ENCODE data around the gene TEX52.

The TEX52 gene

DNA sequence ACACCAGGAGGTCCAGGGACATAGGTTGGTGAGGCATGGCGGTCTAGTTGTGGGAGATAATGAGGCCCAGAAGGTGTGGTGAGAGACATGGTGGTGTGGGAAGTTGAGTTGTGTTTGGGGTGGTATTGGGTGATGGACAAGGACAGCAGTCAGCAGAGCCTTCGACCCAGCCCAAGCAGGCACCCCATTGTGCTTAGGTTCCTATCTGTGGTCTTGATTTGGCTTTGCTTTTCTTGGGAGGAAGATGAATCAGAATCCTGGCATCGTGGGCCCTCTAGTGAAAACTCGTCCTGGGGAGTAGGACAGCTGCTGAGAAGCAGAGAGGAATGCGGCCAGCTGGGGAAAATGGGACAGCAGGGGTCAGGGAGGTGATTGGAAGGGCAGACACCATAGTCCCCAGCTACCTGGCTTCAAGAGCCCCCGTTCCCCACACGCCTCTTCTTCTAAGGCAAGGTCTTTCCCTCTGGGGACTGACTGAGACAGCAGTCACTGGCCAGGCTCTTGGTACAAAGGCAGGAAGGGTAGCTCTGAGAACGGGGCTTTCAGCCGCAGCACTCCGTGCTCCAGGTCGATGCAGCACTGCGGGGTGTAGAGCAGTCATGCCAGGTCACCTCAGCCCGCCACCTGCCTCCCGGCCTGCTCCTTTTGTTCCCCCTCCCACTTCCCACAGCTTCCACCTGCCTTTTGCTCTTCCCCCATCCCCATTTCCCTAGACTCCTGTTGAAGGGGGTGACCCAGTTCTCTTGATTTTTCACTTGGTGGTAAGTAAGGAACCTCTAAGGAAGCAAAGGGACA is 29.9 kb downstream of the TEX52 start:
- no peak for DNase-seq

DNA sequence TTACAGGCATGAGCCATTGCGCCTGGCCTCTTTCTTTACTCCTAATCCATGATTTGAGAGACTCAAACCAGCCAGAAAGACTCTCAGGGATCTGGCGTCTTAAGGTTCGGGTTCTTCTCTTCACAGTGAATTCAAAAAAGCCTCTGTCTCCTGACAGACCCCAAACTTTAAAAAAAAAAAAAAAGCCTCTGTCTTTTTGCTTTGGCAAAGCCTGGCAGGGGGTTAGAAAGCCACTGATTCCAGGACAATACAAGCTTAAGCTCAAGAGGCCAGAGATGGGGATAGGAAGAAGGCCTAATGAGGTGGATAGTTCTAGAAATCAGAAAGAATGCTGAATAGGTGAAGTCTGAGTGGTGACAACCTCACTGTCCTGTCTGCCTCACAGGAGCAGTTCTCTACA is 30.8 kb downstream of the TEX52 start:
- DNase-seq = no peak

DNA sequence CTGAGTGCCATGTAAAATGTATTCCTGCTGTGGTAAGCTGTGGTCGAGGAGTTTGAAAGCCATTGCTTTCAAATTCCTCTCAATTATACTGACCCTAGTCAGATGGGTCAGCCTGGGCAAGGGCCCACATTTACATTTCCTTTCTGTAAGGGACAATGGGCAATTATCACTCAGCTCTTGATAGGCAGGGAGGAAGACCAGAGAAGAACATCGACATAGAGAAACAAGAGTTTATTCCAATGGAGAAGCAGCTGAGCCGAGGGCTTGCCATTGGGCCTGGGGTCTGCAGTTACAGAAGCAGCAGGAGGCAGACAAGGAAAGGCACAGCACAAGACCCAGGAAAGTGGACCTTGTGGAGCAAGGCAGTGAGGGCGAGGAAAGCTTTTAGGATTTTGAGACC is 31.7 kb downstream of the TEX52 start:
- DNase-seq = no peak

DNA sequence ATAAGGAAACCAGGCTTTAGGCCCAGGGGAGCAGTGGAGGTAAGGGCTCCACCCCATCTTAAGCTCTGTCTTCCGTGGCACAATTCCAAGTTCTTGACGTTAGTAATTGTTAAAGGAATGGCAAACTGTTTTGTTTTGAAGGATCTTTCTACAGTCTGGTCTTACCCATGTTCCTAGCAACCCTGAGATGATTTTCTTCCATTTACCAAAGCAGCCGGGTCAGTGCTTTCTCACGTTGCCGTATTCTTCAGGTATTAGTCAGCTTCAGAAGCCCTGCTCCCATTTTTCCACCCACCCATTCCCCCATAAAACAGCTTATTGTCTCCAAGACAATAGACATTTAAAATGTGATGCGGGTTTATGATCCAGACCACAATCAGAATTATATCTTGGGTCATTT is 32.3 kb downstream of the TEX52 start:
- DNase-seq = no peak

DNA sequence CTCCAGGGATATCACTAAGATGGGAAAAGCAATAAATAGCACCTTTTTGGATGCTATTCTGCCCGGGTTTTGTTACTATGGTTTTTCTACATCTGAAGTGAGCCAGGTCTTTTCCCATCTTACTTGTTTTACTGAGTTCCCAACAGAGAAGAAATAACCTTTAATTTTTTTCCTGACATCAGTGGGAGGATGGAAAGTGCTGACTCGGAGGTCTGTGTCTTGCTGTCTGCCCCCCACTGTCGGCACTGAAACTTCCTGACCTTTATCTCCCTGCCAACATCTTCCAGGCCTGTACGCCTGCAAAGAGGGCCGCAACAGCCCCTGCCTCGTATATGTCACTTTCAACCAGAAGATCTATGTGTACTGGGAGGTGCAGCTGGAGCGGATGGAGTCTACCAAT is 33.4 kb downstream of the TEX52 start:
- DNase-seq = no peak

DNA sequence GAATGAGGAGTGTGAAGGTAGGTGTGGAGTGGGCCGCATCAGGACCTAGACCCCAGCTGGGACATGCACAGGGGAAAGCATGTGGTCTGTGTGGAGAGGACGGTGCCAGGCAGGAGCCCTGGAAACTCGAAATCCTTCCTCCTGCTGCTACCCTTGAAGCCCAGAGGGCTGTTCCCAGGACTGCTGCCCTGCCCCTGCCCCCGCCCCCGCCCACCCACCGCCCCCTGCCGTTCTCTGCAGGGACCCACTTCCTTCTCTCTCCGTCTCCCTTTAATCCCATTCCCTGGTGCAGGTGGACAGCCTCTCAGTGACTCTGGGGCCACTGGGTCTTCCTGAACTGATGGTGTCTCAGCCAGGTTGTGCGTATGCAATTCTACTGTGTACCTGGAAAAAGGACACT is 36.4 kb downstream of the TEX52 start:
- DNase-seq = no peak

DNA sequence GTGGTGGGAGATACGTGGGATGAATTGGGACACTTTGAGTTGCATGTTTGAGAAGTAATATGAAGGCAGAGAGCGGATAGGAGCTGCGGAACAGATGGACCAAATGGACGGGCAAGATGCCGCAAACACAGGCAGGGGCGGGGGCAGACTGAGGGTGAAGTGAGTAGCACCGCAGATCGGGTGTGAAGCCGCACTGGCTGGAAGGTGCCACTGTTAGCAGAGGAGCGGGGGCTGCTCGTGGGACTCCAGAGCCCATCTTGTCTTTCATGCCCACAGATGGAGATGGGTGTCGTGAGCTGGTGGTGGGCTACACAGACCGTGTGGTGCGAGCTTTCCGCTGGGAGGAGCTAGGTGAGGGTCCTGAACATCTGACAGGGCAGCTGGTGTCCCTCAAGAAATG is 37.0 kb downstream of the TEX52 start:
- no peak for DNase-seq

DNA sequence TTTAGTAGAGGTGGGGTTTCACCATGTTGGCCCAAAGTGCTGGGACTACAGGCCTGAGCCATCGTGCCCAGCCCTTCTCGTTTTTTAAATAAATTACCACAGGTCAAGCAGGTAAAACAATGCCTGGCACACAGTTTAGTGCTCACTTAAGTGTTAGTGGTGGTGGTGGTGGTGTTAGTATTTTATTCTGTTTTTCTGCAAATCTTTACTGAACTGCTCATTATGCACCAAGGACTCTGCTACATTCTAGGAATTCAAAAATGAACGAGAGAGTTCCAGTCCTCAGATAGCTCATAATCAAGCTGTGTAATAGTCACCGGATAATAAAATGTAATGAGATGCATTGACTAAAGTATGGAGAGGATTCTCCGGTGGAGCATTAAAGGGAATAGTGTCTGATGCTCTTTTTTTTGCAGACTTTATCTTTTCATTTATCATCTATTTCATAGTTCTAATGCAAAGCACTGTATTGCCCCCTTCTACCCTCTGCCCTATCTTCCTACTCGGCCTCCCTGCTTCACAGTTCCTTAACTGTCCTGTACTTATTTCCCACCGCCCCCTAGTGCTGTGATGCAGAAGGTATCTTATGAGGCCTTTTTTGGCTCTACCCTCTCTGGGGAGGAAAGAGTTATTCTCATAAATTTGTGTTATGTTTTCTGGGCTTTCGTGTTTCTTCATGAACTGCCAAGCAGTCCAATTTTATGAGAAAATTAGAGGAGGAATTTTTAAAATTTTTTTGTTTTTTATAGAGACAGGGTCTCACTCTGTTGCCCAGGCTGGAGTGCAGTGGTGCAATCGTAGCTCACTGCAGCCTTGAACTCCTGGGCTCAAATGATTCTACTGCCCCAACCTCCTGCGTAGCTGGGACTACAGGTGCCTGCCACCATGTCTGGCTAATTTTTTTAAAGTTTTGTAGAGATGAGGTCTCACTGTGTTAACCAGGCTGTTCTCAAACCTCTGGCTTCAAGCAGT is 43.3 kb downstream of the TEX52 start:
- peak; percentile 33 for DNase-seq

DNA sequence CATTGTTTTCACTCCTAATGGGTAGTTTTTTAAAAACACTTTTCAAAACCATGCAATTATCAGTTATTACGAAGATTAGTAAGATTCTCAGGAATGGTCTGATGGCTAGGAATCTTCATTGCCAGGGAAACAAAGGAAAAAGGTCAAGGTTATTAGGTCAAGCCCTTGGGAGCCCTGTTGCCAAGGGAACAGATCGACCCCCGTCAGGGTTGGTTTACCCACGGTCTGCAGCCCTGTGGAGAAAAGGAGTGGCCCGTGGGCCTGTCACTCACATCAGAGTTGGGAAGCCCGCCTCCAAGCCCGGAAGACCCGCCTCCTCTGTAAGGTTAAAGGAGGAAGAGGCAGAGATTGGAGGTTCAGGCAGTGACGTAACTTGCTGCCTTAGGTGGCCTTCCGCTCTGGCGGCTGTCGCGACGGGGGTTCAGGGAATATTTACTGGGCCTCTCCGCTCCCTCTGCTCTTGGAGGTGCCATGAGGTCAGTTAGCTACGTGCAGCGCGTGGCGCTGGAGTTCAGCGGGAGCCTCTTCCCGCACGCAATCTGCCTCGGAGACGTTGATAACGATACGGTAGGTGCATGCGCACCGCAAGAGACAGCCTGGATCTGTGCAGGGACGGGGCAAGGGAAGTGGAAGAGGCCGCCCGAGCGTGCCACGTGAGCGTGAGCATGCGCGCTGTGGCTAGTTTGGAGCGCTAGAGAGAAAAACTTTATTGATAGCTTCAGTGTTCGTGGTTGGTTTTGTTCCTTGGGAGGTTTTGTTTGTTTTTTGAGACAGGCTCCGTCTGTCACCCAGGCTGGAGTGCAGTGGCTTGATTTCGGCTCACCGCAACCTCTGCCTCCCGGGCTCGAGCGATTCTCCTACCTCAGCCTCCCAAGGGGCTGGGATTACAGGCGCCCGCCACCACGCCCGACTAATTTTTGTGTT is 44.3 kb downstream of the TEX52 start, which contains the start of gene ITFG2:
ITFG2 (plus strand) TSS at position 379 of the 924 bp plus-strand sequence; CDS start at position 472, 93 bp downstream.
- DNase-seq = peak; percentile 95

DNA sequence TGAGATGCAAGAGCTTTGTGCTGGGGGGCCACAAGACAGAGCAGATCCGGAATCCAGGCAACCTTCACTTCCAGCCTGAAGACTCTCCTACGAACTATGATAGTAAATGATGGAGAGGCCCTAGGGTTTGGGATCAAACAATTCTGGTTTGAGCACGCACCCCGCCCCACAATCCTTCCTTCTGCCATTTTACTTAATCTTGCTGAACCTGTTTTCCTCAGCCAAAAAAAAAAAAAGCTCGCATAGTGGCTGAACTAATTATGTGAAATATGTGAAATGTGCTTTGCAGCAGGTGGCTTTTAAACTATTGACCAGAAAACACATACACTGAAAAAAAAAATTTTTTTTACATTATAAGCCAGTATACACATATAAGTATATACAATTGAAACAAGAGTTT is 45.0 kb downstream of the TEX52 start:
- no peak for DNase-seq

DNA sequence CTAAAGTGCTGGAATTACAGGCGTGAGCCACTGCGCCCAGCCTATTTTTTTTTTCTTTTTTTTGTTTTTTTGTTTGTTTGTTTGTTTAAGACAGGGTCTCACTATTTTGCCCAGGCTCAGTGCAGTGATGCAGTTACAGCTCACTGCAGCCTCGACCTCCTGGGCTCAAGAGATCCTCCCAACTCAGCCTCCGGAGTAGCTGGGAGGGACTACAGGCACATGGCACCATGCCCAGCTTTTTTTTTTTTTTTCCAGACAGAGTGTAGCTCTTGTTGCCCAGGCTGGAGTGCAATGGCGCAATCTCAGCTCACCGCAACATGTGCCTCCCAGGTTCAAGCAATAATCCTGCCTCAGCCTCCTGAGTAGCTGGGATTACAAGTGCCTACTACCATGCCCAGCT is 50.1 kb downstream of the TEX52 start:
- no peak for DNase-seq

DNA sequence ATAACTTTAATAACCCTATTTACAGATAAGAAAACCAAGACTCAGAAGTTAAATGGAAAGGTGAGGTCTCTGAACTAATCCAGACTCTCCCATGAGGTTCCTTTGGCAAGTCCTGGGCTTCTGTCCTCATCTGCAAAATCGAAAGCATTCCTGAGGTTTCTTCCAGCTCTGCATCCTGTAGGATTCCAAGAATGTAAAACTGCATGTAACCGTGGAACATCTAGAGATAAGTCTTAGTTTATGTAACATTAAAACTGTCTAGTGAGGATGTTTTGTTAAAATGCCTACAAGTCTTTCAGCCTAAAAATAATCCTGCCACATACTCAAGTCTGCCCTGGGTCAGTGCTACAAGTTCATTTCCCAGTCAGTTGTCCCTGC is 51.7 kb downstream of the TEX52 start:
- no peak for DNase-seq

DNA sequence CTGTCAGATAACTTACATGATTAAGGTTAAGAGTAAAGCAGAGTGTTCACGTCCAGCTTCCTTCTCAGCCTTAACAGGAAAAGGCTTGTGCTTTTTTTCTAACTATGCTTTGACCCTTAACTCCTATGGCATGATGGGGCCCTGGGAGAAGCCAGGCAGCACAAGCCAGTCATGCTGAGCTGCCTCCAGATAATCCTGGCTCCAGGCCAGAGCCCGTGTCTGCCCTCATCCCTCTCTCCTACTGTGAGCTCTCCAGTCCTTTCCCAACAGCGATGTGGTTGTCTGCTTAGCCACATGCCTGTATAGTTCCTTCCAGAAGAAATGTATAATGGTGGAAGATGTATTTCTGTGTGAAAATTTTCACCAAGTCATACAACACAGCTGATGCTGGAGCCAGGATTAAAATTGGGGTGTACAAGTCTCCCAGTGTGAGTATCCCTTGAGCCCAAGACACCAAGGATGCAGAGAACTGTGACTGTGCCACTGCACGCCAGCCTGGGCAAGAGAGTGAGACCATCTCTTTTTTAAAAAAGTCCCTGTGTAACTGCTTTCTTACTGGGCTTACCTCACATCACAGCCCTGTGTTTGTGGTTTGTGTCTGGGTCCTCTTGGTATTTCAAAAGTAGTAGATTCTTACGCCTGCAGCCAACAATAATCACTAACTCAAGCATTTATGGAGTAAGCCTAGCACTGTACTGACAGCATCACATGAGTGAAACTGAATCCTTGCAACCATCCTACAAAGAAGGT is 52.3 kb downstream of the TEX52 start:
- DNase-seq = no peak

DNA sequence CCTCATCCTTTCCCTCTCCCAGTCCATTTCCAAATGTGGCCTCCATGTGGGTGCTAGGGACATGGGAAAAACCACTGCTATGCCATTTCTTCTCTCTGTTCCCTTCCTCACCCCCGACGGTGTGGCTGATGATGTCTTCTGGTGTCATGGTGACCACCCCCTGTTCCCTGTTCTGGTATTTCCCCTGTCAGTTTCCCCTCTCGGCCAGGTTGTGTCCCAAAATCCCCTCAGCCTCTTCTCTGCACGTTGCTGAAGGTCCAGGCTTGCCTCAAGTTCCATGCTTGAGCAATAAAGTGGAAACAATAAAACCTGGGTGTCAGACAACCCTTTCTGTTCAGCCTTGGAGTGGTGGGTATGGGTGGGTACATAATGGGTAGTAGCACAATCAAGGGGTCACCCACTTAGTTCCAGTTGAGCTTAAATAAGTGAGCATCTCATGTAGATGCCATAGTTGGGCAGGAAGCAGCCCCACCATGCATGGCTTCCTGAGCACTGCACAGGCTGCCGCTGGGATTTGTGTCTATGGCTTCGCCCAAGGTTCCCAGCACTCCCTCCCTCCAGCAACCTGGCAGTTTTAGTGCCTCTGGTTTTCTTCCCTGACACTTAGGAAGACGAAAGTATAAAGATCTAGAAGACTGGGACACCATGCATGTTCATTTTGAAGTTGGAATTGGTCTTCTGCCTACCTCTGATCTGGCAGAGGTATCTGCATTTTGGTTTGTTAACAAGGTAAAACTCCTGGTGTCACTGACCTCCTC is 53.0 kb downstream of the TEX52 start:
- no peak for DNase-seq

DNA sequence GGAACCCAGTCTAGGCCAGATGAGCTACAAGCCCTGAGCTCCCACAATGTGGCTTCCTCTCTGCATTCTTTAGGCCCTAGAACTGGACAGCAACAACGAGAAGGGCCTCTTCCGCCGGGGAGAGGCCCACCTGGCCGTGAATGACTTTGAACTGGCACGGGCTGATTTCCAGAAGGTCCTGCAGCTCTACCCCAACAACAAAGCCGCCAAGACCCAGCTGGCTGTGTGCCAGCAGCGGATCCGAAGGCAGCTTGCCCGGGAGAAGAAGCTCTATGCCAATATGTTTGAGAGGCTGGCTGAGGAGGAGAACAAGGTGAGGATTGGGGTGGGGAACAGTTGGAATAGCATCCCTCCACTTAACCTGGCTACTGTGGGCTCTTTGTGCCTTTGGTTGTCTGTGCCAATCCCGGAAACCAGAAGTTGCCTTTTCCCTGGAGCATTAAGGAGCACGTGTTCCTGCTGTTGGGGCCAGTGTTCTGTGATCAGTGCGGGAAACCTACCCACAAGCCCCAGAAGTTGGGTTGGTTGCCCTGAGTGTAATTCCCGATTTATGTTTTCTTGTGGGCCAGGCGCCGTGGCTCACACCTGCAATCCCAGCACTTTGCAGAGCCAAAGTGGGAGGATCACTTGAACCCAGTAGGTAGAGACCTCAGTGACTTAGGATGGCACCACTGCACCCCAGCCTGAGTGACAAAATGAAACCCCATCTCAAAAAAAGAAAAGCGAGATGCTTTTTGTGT is 55.6 kb downstream of the TEX52 start:
- DNase-seq = no peak

DNA sequence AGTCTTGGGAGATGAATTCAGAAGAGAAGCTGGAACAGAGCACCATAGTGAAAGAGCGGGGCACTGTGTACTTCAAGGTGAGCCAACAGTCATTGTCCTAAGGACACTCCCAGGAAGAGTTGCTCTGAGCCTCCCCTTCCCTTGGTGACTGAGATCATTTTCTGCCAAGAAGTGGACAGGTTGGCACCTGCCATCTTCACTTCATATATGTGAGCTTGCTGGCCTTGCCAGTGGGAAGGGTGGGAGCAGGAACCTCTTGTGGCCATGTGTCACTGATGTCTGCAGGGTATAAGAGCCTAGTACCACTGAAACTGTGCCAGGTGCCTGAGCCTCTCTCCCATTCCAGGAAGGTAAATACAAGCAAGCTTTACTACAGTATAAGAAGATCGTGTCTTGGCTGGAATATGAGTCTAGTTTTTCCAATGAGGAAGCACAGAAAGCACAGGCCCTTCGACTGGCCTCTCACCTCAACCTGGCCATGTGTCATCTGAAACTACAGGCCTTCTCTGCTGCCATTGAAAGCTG is 56.7 kb downstream of the TEX52 start:
- no peak for DNase-seq
